Progenitor cell of endocrine pancreas (in vitro differentiated cells): ENCODE results near the gene ITPRIPL2. TPM values are rescaled to one million over a fixed set of nuclear protein-coding genes. Genes with fewer than 3 reads are reported as not detected.

Experiments used
- DNase-seq: peaks from one replicate; pipeline ENCODE4 v3.0.0; 2021; ENCODE audit warnings: low spot score; ENCODE audit not compliant: unreplicated experiment
- H3K27ac Mint-ChIP-seq: 2 replicates; pipeline ENCODE4 v1.8.0; 2021; ENCODE audit warnings: mild to moderate bottlenecking, moderate library complexity, mixed read lengths
- H3K27me3 Mint-ChIP-seq: 2 replicates; pipeline ENCODE4 v1.8.0; 2021; ENCODE audit warnings: mixed read lengths
- H3K36me3 Mint-ChIP-seq: 2 replicates; pipeline ENCODE4 v1.8.0; 2022; ENCODE audit warnings: mixed read lengths; ENCODE audit not compliant: insufficient read depth
- H3K4me1 Mint-ChIP-seq: 2 replicates; pipeline ENCODE4 v1.8.0; 2021; ENCODE audit warnings: low read depth, mixed read lengths
- H3K4me3 Mint-ChIP-seq: 2 replicates; pipeline ENCODE4 v1.8.0; 2021; ENCODE audit warnings: low read depth, mild to moderate bottlenecking, moderate library complexity, mixed read lengths
- H3K9me3 Mint-ChIP-seq: 2 replicates; pipeline ENCODE4 v1.8.0; 2021; ENCODE audit warnings: low read depth, mixed read lengths
- total RNA-seq: library from RNA; stranded (reverse); gene quantifications from 2 replicates; pipeline ENCODE4 v1.2.1, GENCODE V29; 2021
- TF ChIP-seq, protein P1 (sequence below): fragments of 200-600 bp; sonication (generic); IDR thresholded peaks from one replicate; pipeline ENCODE4 v1.5.0; 2021; ENCODE audit warnings: antibody characterized with exemption, mild to moderate bottlenecking; ENCODE audit not compliant: unreplicated experiment

Gene ITPRIPL2
- total RNA-seq, 1 donor from 2014 or later, result 12.0 TPM

DNA sequence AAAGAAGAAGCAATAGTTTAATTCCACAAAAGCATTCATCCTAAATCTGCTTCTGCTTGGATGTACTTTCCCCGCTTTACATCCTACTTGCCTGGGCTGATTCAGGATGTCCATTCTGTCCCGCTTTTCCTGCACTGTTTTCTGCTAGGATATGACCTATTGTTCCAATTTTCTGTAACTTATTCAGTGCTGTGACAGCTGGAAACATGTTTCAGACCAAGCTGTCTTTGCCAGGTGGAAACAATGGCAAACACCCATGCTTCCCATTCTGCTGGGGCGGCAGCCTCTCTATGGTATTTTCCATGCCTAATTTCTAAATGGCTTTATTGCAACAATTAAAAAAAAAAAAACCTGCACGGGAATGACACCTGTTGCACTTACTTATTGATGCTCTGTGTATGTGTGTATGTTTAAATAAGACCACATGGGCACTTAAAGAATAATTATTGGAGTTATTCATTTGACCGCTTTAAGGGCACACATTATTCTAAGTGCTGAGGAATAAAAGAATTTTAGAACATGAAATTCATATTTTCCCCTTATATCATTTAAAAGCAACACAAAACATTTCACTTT is 25.3 kb upstream of the ITPRIPL2 start:
- TF ChIP-seq, protein P1, sequence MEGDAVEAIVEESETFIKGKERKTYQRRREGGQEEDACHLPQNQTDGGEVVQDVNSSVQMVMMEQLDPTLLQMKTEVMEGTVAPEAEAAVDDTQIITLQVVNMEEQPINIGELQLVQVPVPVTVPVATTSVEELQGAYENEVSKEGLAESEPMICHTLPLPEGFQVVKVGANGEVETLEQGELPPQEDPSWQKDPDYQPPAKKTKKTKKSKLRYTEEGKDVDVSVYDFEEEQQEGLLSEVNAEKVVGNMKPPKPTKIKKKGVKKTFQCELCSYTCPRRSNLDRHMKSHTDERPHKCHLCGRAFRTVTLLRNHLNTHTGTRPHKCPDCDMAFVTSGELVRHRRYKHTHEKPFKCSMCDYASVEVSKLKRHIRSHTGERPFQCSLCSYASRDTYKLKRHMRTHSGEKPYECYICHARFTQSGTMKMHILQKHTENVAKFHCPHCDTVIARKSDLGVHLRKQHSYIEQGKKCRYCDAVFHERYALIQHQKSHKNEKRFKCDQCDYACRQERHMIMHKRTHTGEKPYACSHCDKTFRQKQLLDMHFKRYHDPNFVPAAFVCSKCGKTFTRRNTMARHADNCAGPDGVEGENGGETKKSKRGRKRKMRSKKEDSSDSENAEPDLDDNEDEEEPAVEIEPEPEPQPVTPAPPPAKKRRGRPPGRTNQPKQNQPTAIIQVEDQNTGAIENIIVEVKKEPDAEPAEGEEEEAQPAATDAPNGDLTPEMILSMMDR, result no peak
- DNase-seq, result no peak
- H3K9me3 Mint-ChIP-seq, result no peaks in the 10 kb centered on the region
- peaks cover 16% of the 10 kb centered on the region for H3K27me3 Mint-ChIP-seq
- no peak overlapping the region for H3K27ac Mint-ChIP-seq
- no peaks in the 10 kb centered on the region for H3K36me3 Mint-ChIP-seq
- H3K4me3 Mint-ChIP-seq, result no peak overlapping the region
- peaks cover 7% of the 10 kb centered on the region for H3K4me1 Mint-ChIP-seq

DNA sequence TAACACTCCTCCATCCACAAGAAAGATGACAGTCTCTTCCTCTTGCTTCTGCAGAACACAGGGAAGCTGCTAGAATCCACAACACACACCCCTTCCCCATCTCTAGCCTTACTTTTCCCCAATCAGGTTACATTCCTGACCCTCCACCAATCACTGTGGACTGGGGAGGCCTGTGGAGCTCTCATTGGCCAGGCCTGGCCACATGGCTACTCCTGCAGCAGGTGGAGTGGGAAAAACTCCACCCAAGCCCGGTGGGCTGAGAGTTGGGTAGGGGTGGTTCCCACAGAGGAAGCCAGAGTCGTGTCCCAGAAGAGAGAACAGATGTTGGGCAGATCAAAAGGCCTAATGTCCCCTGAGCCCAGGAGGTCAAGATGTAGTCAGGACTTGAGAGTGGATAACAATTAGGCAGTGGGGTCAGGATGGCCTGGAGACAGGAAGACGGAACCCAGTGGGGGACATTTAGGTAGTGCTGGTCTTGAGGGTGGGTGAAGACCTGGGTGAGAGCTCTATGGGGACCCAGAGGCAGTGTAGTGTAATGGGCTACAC is 24.3 kb upstream of the ITPRIPL2 start:
- TF ChIP-seq, protein P1, result no peak
- Mint-ChIP-seq H3K36me3 (no peaks in the 10 kb centered on the region), H3K4me1 (peaks cover 14% of the 10 kb centered on the region), H3K9me3 (no peaks in the 10 kb centered on the region), H3K27me3 (peaks cover 16% of the 10 kb centered on the region), H3K27ac (no peak overlapping the region), H3K4me3 (no peak overlapping the region)
- no peak for DNase-seq

DNA sequence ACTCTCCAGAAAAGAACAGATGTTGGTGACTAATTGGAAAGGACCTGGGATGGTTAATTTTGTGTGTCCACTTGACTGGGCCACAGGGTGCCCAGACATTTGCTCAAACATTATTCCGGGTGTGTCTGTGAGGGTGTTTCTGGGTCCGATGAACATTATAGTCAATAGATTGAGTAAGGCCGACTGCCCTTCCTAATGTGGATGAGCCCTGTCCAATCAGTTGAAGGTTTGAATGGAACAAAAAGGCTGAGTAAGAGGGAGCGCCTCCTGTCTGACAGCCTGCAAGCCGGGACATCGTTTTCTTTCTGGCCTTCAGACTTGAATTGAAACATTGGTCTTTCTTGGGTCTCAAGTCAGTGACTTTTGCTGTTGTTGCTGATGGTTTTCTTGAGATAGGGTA is 22.8 kb upstream of the ITPRIPL2 start:
- Mint-ChIP-seq H3K27me3 (peaks cover 13% of the 10 kb centered on the region), H3K9me3 (no peaks in the 10 kb centered on the region), H3K4me1 (peaks cover 17% of the 10 kb centered on the region), H3K27ac (no peak overlapping the region), H3K4me3 (no peak overlapping the region), H3K36me3 (no peaks in the 10 kb centered on the region)
- DNase-seq, result no peak
- TF ChIP-seq, protein P1, result no peak

DNA sequence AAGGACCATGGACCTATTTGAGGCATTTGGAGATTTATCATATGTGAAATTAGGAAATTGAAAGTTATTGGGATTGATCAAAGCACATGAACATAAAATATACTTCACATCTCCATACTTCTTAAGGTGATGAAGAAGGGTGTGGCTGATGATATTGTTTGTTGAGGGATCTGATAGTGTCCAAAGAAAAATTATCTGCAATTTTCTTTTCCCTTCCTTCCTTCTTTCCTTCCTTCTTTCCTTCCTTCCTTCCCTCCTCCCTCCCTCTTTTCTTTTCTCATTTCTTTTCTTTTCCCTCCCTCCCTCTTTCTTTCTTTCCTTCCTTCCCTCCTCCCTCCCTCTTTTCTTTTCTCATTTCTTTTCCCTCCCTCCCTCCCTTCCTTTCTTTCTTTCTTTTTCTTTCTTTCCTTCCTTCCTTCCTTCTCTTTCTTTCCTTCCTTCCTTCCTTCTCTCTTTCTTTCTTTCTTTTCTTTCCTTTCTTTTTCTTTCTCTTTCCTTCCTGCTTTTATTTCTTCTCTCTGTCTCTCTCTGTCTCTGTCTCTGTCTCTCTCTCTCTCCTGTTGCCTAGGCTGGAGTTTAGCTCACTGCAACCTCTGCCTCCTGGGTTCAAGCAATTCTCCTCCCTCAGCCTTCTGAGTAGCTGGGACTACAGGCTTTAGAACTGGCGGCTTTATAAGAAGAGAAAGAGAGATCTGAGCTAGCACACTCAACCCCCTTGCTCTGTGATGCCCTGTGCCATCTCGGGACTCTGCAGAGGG is 20.9 kb upstream of the ITPRIPL2 start:
- H3K36me3 Mint-ChIP-seq, result no peaks in the 10 kb centered on the region
- TF ChIP-seq, protein P1, result no peak
- peaks cover 15% of the 10 kb centered on the region for H3K4me1 Mint-ChIP-seq
- H3K9me3 Mint-ChIP-seq, result peaks cover 2% of the 10 kb centered on the region
- H3K4me3 Mint-ChIP-seq, result no peak overlapping the region
- peaks cover 10% of the 10 kb centered on the region for H3K27me3 Mint-ChIP-seq
- peak overlapping the region; percentile 56 for H3K27ac Mint-ChIP-seq
- DNase-seq, result no peak

DNA sequence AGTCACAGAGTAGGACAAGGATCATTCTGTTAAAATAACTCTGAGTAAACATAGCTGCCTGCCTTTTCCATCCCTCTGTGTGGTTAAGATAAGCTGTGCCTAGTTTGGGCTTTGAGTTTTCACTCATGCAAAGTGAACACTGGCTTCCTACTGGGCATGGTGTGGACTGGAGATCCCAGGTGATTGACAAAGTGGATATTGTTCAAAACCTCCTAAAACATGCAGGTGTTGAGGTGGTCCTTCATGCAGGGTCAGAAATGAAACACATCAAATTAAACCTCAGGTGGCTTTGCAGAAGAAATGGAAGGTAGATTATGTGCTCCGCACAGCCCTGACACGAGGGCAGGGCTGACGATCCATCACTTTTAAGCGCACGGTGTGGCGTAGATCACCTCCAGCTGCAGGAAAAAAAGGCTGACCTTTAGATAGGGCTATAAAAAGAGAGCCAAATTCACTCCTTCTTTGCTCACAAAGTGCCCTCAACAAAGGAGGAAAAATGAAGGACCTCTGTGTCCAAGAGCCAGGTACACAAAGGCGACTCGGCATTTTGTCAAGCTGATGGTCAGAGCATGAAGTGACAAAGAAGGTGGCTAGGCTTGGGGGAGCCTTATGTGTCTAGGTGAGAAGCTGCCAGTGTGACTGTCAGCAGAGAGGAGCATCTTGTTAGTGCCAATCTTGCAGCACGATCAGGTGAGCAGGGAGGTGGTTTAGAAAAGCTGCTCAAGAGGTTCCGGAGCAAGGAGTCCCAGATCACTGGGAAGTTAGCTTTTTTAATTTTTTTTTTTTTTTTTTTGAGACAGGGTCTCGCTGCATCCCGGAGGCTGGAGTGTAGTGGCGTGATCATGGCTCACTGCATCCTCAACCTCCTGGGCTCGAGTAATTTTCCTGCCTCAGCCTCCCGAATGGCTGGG is 19.9 kb upstream of the ITPRIPL2 start:
- peaks cover 7% of the 10 kb centered on the region for H3K9me3 Mint-ChIP-seq

More for the DNA sequence above, 19.9 kb upstream of the ITPRIPL2 start:
- peaks cover 15% of the 10 kb centered on the region for H3K4me1 Mint-ChIP-seq
- H3K27ac Mint-ChIP-seq, result peak overlapping the region; percentile 86
- DNase-seq, result no peak
- peaks cover 12% of the 10 kb centered on the region for H3K27me3 Mint-ChIP-seq
- TF ChIP-seq, protein P1, result no peak
- H3K36me3 Mint-ChIP-seq, result peaks cover 1% of the 10 kb centered on the region
- peak overlapping the region; percentile 29 for H3K4me3 Mint-ChIP-seq
